ENCODE data around the gene PARP3. TPM values are rescaled to one million over a fixed set of nuclear protein-coding genes. Genes with fewer than 3 reads are reported as not detected.

The PARP3 gene
- polyA plus RNA-seq, 2 donors, result 8.2 to 11.8 TPM

DNA sequence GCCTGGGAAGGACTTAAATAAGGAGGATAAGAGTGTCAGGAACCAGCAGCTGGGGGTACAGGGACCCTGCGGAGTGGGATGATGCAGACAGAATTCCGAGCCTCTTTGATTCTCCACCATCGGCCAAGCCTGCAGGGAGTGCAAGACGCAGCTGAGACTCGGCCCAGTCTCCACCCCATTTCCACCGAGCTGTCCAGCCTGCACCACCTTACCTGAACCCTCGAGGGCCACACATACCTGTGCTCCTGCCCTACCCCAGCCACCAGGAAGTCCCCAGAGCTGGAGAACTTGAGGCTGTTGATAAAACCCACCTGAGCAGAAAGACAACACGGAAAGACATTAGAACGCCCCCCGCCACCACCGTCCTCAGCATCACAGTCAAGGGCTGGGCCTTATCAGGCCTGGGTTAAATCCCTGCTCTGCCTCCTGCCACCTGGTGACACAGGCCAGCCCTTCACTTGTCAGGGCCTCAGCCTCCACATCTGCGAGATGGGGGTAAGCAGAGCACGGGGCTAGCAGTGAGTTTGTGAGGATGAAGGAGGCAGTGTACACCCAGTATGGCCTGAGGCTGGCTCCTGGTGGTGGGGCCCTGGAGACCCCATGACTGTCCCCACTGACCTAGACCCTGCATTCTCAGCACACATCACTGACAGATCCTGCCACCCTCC, 8.6 kb upstream of the PARP3 start:
- Histone ChIP-seq H3K4me3 (ENCODE audit: low read depth in 1 of 2, low read length in 2 of 2) (no peak overlapping the region), H3K27me3 (ENCODE audit: control insufficient read depth in 1 of 2, insufficient read depth in 2 of 2, low read length in 2 of 2) (no peaks in the 10 kb centered on the region), H3K9me3 (ENCODE audit: control insufficient read depth in 2 of 2, insufficient read depth in 1 of 2, low read depth in 1 of 2, low read length in 1 of 2) (no peaks in the 10 kb centered on the region), H3K27ac (ENCODE audit: low read depth in 2 of 2, low read length in 1 of 2) (no peak overlapping the region), H3K36me3 (ENCODE audit: control insufficient read depth in 2 of 2, insufficient read depth in 2 of 2, low read length in 1 of 2) (peaks cover 15 to 49% of the 10 kb centered on the region in 2 donors), H3K4me1 (ENCODE audit: control insufficient read depth in 2 of 2, insufficient read depth in 2 of 2, low read length in 1 of 2) (no peaks in the 10 kb centered on the region)
- 92 to 96% methylated on average over 13 of the region's 13 CpGs for WGBS, 2 donors

DNA sequence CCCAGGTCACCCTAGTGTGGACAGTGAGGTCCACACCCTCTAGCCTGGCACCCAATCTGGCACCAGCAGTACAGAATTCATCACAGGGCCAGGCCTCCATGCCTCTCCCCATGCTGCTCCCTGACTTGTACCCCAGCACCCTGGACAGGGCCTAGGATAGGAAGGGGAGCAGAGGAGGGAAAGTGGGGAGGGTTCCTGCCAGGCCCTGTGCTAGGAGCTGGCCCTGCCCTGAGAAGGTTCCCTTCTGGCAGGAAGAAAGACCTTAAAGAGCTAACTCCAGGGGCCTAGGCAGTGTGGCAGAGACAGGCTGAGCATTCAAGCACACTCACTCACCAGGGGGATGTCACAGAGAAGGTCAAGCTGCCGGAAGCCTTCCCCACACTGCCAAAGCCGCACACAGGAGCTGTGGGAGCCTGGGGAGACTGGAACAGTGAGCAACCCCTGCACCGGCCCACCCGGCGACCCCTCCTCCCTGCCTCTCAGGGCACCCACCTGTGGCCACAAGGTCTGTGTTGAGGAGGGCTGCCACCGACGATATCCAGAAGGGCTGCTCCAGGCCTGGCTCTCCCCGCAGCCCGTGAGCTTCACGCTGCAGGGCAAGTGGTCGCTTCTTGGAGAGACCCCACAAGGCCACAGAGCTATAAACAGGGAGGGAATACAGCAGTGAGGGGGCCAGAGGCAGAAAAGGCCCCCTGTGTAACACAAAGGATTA, 7.9 kb upstream of the PARP3 start:
- Histone ChIP-seq H3K9me3 (ENCODE audit: control insufficient read depth in 2 of 2, insufficient read depth in 1 of 2, low read depth in 1 of 2, low read length in 1 of 2) (no peaks in the 10 kb centered on the region), H3K27ac (ENCODE audit: low read depth in 2 of 2, low read length in 1 of 2) (no peak overlapping the region), H3K4me3 (ENCODE audit: low read depth in 1 of 2, low read length in 2 of 2) (no peak overlapping the region), H3K4me1 (ENCODE audit: control insufficient read depth in 2 of 2, insufficient read depth in 2 of 2, low read length in 1 of 2) (no peaks in the 10 kb centered on the region), H3K36me3 (ENCODE audit: control insufficient read depth in 2 of 2, insufficient read depth in 2 of 2, low read length in 1 of 2) (peaks cover 15 to 52% of the 10 kb centered on the region in 2 donors), H3K27me3 (ENCODE audit: control insufficient read depth in 1 of 2, insufficient read depth in 2 of 2, low read length in 2 of 2) (no peaks in the 10 kb centered on the region)
- WGBS, 2 donors, result 95 to 97% methylated on average over 11 of the region's 11 CpGs

DNA sequence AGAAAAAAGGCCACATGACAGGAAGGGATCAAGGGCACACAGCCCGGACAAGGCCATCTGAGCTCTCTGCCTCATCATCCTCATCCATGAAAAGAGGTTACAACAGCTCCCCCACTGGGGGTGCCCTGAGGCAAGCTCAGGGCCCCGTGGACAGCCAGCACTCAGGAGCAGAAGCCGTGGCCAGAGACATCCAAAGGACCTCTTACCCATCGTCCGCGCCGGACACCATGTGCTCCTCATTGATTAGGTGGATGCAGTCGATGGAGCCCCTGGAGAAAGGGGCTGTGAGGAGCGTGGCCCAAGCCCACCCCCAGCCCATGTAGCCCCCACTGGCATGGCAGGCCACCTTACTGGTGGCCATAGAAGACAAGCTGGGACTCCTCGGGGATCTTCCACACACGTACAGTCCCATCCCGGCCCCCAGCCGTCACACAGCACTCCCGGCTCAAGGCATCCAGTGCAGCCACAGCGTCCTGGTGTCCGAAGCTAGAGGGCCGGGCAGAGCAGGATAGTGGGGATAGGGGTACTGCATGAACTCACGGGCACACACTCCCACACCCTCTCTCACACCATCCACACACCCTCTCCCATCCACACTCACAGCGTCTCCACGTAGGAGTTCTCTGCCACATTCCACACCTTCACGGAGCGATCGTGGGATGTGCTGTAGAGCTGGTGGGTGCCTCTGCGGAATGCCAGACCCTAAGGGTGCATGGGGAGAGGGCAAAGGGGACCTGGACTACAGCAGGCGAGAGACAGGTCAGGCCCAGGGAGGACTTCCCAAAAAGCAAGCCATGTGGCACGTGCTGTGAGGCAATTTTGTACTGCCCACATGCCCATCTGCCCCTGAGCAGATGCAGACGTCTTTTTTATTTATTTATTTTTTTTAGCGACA, 6.9 kb upstream of the PARP3 start:
- no peaks in the 10 kb centered on the region for H3K4me1 ChIP-seq (ENCODE audit: control insufficient read depth in 2 of 2, insufficient read depth in 2 of 2, low read length in 1 of 2)
- H3K27ac ChIP-seq (ENCODE audit: low read depth in 2 of 2, low read length in 1 of 2), result no peak overlapping the region
- H3K27me3 ChIP-seq (ENCODE audit: control insufficient read depth in 1 of 2, insufficient read depth in 2 of 2, low read length in 2 of 2), result no peaks in the 10 kb centered on the region
- WGBS, 2 donors, result 92 to 94% methylated on average over 28 of the region's 28 CpGs
- H3K9me3 ChIP-seq (ENCODE audit: control insufficient read depth in 2 of 2, insufficient read depth in 1 of 2, low read depth in 1 of 2, low read length in 1 of 2), result no peaks in the 10 kb centered on the region
- H3K36me3 ChIP-seq (ENCODE audit: control insufficient read depth in 2 of 2, insufficient read depth in 2 of 2, low read length in 1 of 2), result peaks cover 15 to 52% of the 10 kb centered on the region in 2 donors
- H3K4me3 ChIP-seq (ENCODE audit: low read depth in 1 of 2, low read length in 2 of 2), result no peak overlapping the region

- H3K36me3 ChIP-seq (ENCODE audit: control insufficient read depth in 2 of 2, insufficient read depth in 2 of 2, low read length in 1 of 2), result peaks cover 15 to 52% of the 10 kb centered on the region in 2 donors
- no peaks in the 10 kb centered on the region for H3K9me3 ChIP-seq (ENCODE audit: control insufficient read depth in 2 of 2, insufficient read depth in 1 of 2, low read depth in 1 of 2, low read length in 1 of 2)
- 95 to 97% methylated on average over 25 of the region's 25 CpGs for WGBS, 2 donors
- peaks cover 0 to 3% of the 10 kb centered on the region in 2 donors for H3K4me1 ChIP-seq (ENCODE audit: control insufficient read depth in 2 of 2, insufficient read depth in 2 of 2, low read length in 1 of 2)
- H3K27me3 ChIP-seq (ENCODE audit: control insufficient read depth in 1 of 2, insufficient read depth in 2 of 2, low read length in 2 of 2), result no peaks in the 10 kb centered on the region
- H3K27ac ChIP-seq (ENCODE audit: low read depth in 2 of 2, low read length in 1 of 2), result no peak overlapping the region
- H3K4me3 ChIP-seq (ENCODE audit: low read depth in 1 of 2, low read length in 2 of 2), result no peak overlapping the region
Measured at GRCh38 chr3:51935886-51936755, 6.0 kb upstream of the PARP3 start.

- Histone ChIP-seq H3K36me3 (ENCODE audit: control insufficient read depth in 2 of 2, insufficient read depth in 2 of 2, low read length in 1 of 2) (peaks cover 15 to 52% of the 10 kb centered on the region in 2 donors), H3K27me3 (ENCODE audit: control insufficient read depth in 1 of 2, insufficient read depth in 2 of 2, low read length in 2 of 2) (no peaks in the 10 kb centered on the region), H3K27ac (ENCODE audit: low read depth in 2 of 2, low read length in 1 of 2) (no peak overlapping the region), H3K4me3 (ENCODE audit: low read depth in 1 of 2, low read length in 2 of 2) (no peak overlapping the region), H3K9me3 (ENCODE audit: control insufficient read depth in 2 of 2, insufficient read depth in 1 of 2, low read depth in 1 of 2, low read length in 1 of 2) (no peaks in the 10 kb centered on the region), H3K4me1 (ENCODE audit: control insufficient read depth in 2 of 2, insufficient read depth in 2 of 2, low read length in 1 of 2) (peaks cover 0 to 3% of the 10 kb centered on the region in 2 donors)
- WGBS, 2 donors, result 78% methylated on average over 9 of the region's 9 CpGs
Measured at GRCh38 chr3:51937014-51937413, 5.1 kb upstream of the PARP3 start.

- H3K9me3 ChIP-seq (ENCODE audit: control insufficient read depth in 2 of 2, insufficient read depth in 1 of 2, low read depth in 1 of 2, low read length in 1 of 2), result no peaks in the 10 kb centered on the region
- H3K27ac ChIP-seq (ENCODE audit: low read depth in 2 of 2, low read length in 1 of 2), result no peak overlapping the region
- peaks cover 0 to 6% of the 10 kb centered on the region in 2 donors for H3K4me1 ChIP-seq (ENCODE audit: control insufficient read depth in 2 of 2, insufficient read depth in 2 of 2, low read length in 1 of 2)
- no peaks in the 10 kb centered on the region for H3K27me3 ChIP-seq (ENCODE audit: control insufficient read depth in 1 of 2, insufficient read depth in 2 of 2, low read length in 2 of 2)
- H3K36me3 ChIP-seq (ENCODE audit: control insufficient read depth in 2 of 2, insufficient read depth in 2 of 2, low read length in 1 of 2), result peaks cover 15 to 49% of the 10 kb centered on the region in 2 donors
- no peak overlapping the region for H3K4me3 ChIP-seq (ENCODE audit: low read depth in 1 of 2, low read length in 2 of 2)
- 91 to 92% methylated on average over 12 to 13 of the region's 13 CpGs for WGBS, 2 donors
Measured at GRCh38 chr3:51937611-51938450, 4.3 kb upstream of the PARP3 start.

DNA sequence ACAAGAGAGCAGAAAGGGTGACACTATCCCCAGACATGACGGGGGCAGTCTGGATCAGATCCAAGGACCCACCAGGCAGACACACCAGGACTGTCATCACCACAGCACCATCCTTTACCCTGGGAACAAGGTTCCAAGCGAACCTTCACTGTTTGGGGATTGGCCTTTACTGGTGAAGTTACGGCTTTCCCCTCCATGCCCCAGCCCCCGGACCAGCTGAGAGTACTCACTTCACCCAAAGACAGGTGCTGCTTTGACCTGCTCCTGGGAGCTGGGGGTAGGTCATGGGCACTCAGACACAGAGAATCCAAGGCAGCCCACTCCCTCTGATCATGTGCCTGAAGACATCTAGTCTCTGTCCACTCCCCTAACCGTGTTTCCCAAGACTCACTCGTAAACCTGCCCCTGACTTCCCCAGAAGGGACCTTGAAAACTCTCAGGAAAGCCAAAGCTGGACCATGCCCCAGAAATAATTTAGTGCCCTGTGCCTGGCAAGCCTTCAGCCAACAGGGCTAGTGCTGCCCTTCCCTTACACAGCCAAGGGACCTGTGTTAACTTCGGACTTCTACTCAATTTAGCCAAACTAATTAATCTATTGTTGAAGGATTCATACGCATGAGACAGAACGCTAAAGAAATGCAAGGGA, 3.3 kb upstream of the PARP3 start:
- WGBS, 2 donors, result 89 to 92% methylated on average over 9 of the region's 9 CpGs
- peaks cover 4 to 11% of the 10 kb centered on the region in 2 donors for H3K4me1 ChIP-seq (ENCODE audit: control insufficient read depth in 2 of 2, insufficient read depth in 2 of 2, low read length in 1 of 2)
- H3K9me3 ChIP-seq (ENCODE audit: control insufficient read depth in 2 of 2, insufficient read depth in 1 of 2, low read depth in 1 of 2, low read length in 1 of 2), result no peaks in the 10 kb centered on the region
- H3K4me3 ChIP-seq (ENCODE audit: low read depth in 1 of 2, low read length in 2 of 2), result no peak overlapping the region
- no peak overlapping the region for H3K27ac ChIP-seq (ENCODE audit: low read depth in 2 of 2, low read length in 1 of 2)
- H3K27me3 ChIP-seq (ENCODE audit: control insufficient read depth in 1 of 2, insufficient read depth in 2 of 2, low read length in 2 of 2), result no peaks in the 10 kb centered on the region
- H3K36me3 ChIP-seq (ENCODE audit: control insufficient read depth in 2 of 2, insufficient read depth in 2 of 2, low read length in 1 of 2), result peaks cover 12 to 42% of the 10 kb centered on the region in 2 donors

All from esophagus (tissue), 2 donors.